ENCODE results near the gene PTTG1IP. TPM values are rescaled to one million over a fixed set of nuclear protein-coding genes. Genes with fewer than 3 reads are reported as not detected.

PTTG1IP gene
- total and polyA plus RNA-seq, 2 of the 13 experiments (the other 11 are each of a cell fraction or from before 2014, with no cell fraction given) = 161 to 700 TPM

GRCh38 chr21:44872649-44873355 is 688 bp downstream of the PTTG1IP start (continued):
- TF ChIP-seq UBTF (CRISPR knock-in tag; IDR thresholded peaks at IDR 0.05) (peak; percentile 47), CAMTA2 (CRISPR knock-in tag; IDR thresholded peaks at IDR 0.05; ENCODE audit: borderline replicate concordance) (0 out of 2 replicates have a peak, but pooled peaks have one; percentile 37), ZNF460 (CRISPR knock-in tag; IDR thresholded peaks at IDR 0.05; ENCODE audit: borderline replicate concordance) (no peak), ARNT2 (CRISPR knock-in tag; IDR thresholded peaks at IDR 0.05; ENCODE audit: low read depth) (no peak; the same call in 1 of the 2 replicates), ZSCAN21 (CRISPR knock-in tag; IDR thresholded peaks at IDR 0.05; ENCODE audit: borderline replicate concordance) (no peak), RARG (CRISPR knock-in tag; IDR thresholded peaks at IDR 0.05; ENCODE audit: low read depth) (no peak), ZNF704 (CRISPR knock-in tag; IDR thresholded peaks at IDR 0.05; ENCODE audit: borderline replicate concordance) (no peak), ZNF451 (CRISPR knock-in tag; IDR thresholded peaks at IDR 0.05) (no peak), SRF (IDR thresholded peaks at IDR 0.05; ENCODE audit: low read depth, low read length) (no peak), POLR2AphosphoS5 (IDR thresholded peaks at IDR 0.05; ENCODE audit: low read depth, low read length) (no peak), PAX8 (CRISPR knock-in tag; IDR thresholded peaks at IDR 0.05; ENCODE audit: borderline replicate concordance) (no peak), ZNF615 (CRISPR knock-in tag; IDR thresholded peaks at IDR 0.05; ENCODE audit: borderline replicate concordance) (no peak)
- TF ChIP-seq, protein P1, sequence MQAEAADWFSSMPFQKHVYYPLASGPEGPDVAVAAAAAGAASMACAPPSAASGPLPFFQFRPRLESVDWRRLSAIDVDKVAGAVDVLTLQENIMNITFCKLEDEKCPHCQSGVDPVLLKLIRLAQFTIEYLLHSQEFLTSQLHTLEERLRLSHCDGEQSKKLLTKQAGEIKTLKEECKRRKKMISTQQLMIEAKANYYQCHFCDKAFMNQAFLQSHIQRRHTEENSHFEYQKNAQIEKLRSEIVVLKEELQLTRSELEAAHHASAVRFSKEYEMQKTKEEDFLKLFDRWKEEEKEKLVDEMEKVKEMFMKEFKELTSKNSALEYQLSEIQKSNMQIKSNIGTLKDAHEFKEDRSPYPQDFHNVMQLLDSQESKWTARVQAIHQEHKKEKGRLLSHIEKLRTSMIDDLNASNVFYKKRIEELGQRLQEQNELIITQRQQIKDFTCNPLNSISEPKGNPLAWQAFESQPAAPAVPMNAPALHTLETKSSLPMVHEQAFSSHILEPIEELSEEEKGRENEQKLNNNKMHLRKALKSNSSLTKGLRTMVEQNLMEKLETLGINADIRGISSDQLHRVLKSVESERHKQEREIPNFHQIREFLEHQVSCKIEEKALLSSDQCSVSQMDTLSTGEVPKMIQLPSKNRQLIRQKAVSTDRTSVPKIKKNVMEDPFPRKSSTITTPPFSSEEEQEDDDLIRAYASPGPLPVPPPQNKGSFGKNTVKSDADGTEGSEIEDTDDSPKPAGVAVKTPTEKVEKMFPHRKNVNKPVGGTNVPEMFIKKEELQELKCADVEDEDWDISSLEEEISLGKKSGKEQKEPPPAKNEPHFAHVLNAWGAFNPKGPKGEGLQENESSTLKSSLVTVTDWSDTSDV (CRISPR knock-in tag; IDR thresholded peaks at IDR 0.05) = 0 out of 2 replicates have a peak, but pooled peaks have one; percentile 81
- TF ChIP-seq, protein P2, sequence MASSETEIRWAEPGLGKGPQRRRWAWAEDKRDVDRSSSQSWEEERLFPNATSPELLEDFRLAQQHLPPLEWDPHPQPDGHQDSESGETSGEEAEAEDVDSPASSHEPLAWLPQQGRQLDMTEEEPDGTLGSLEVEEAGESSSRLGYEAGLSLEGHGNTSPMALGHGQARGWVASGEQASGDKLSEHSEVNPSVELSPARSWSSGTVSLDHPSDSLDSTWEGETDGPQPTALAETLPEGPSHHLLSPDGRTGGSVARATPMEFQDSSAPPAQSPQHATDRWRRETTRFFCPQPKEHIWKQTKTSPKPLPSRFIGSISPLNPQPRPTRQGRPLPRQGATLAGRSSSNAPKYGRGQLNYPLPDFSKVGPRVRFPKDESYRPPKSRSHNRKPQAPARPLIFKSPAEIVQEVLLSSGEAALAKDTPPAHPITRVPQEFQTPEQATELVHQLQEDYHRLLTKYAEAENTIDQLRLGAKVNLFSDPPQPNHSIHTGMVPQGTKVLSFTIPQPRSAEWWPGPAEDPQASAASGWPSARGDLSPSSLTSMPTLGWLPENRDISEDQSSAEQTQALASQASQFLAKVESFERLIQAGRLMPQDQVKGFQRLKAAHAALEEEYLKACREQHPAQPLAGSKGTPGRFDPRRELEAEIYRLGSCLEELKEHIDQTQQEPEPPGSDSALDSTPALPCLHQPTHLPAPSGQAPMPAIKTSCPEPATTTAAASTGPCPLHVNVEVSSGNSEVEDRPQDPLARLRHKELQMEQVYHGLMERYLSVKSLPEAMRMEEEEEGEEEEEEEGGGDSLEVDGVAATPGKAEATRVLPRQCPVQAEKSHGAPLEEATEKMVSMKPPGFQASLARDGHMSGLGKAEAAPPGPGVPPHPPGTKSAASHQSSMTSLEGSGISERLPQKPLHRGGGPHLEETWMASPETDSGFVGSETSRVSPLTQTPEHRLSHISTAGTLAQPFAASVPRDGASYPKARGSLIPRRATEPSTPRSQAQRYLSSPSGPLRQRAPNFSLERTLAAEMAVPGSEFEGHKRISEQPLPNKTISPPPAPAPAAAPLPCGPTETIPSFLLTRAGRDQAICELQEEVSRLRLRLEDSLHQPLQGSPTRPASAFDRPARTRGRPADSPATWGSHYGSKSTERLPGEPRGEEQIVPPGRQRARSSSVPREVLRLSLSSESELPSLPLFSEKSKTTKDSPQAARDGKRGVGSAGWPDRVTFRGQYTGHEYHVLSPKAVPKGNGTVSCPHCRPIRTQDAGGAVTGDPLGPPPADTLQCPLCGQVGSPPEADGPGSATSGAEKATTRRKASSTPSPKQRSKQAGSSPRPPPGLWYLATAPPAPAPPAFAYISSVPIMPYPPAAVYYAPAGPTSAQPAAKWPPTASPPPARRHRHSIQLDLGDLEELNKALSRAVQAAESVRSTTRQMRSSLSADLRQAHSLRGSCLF (CRISPR knock-in tag; IDR thresholded peaks at IDR 0.05; ENCODE audit: borderline replicate concordance) = no peak
- TF ChIP-seq, protein P3, sequence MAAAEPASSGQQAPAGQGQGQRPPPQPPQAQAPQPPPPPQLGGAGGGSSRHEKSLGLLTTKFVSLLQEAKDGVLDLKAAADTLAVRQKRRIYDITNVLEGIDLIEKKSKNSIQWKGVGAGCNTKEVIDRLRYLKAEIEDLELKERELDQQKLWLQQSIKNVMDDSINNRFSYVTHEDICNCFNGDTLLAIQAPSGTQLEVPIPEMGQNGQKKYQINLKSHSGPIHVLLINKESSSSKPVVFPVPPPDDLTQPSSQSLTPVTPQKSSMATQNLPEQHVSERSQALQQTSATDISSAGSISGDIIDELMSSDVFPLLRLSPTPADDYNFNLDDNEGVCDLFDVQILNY (CRISPR knock-in tag; conservative IDR thresholded peaks at IDR 0.05) = 0 out of 2 replicates have a peak, but pooled peaks have one; percentile 31

Measured in HepG2 (cell line).